H1 (cell line): Measurements from ENCODE around the gene GAN. TPM values are rescaled to one million over a fixed set of nuclear protein-coding genes. Genes with fewer than 3 reads are reported as not detected.

Experiments
- CTCF ChIA-PET: fragments of 300-600 bp; sonication (Branson Sonifier 250); formaldehyde crosslinking; loops from one replicate; lab custom pipeline; 2021; ENCODE audit not compliant: partially characterized antibody; lab: Charles Lee
- POLR2A ChIA-PET: fragments of 300-600 bp; sonication (Branson Sonifier 250); formaldehyde crosslinking; loops from one replicate; lab custom pipeline; 2021; ENCODE audit warnings: inconsistent platforms; ENCODE audit not compliant: partially characterized antibody; lab: Charles Lee
- DNase-seq, 2 experiments: peaks; one replicate each; pipeline versions ENCODE4 v3.0.0 to v3.0.0-alpha.2; 2010 to 2022; ENCODE audit warnings: low spot score in 2 of 2, low read depth in 1 of 2, mixed read lengths in 1 of 2
- FAIRE-seq: peaks from 2 replicates; lab custom pipeline; 2011; peaks lifted over from hg19 to GRCh38; lab: Jason Lieb, UNC
- H2AFZ ChIP-seq: 2 replicates; pipeline ENCODE4 v1.8.1; 2012; ENCODE audit warnings: low read length, inconsistent platforms
- H2AK5ac ChIP-seq: 2 replicates; pipeline ENCODE4 v1.6.1; 2013; ENCODE audit warnings: low read depth, low read length
- H2BK120ac ChIP-seq: replicated peaks from 2 replicates; pipeline ENCODE3; 2013; ENCODE audit warnings: low read depth, low read length, inconsistent platforms
- H2BK12ac ChIP-seq: 2 replicates; pipeline ENCODE4 v1.6.1; 2013; ENCODE audit warnings: low read depth, low read length
- H2BK15ac ChIP-seq: 2 replicates; pipeline ENCODE4 v1.6.1; 2013; ENCODE audit warnings: low read length
- H2BK20ac ChIP-seq: 2 replicates; pipeline ENCODE4 v1.6.1; 2013; ENCODE audit warnings: low read length
- H2BK5ac ChIP-seq: 2 replicates; pipeline ENCODE4 v1.6.1; 2013; ENCODE audit warnings: low read depth, low read length
- H3K14ac ChIP-seq: 2 replicates; pipeline ENCODE4 v1.6.1; 2013; ENCODE audit warnings: inconsistent platforms; ENCODE audit not compliant: insufficient read length
- H3K18ac ChIP-seq: 2 replicates; pipeline ENCODE4 v1.6.1; 2013; ENCODE audit warnings: low read length; ENCODE audit errors: extremely low read depth
- H3K23ac ChIP-seq: 2 replicates; pipeline ENCODE4 v1.6.1; 2013; ENCODE audit warnings: inconsistent platforms; ENCODE audit not compliant: insufficient read length
- H3K23me2 ChIP-seq: 2 replicates; pipeline ENCODE4 v1.6.1; 2013; ENCODE audit warnings: low read depth, low read length
- H3K27ac ChIP-seq: 2 replicates; pipeline ENCODE4 v1.6.1; 2011; ENCODE audit warnings: low read depth, low read length, inconsistent platforms
- H3K27me3 ChIP-seq, 4 experiments: replicated peaks in 1 of 4; 1 replicate in 1 of 4; 2 replicates in 3 of 4; pipeline versions ENCODE4 v1.6.1 to v1.8.1; 2011 to 2013; ENCODE audit warnings: low read length in 3 of 4, mild to moderate bottlenecking in 3 of 4, inconsistent platforms in 2 of 4, mixed read lengths in 2 of 4, moderate library complexity in 1 of 4; ENCODE audit not compliant: control insufficient read depth in 3 of 4, insufficient read depth in 3 of 4; ENCODE audit errors: extremely low read depth in 1 of 4
- H3K36me3 ChIP-seq, 4 experiments: 2 replicates each; pipeline versions ENCODE4 v1.6.1 to v1.8.1; 2011 to 2013; ENCODE audit warnings: mild to moderate bottlenecking in 4 of 4, low read length in 3 of 4, moderate library complexity in 2 of 4, control low read depth in 1 of 4, inconsistent platforms in 1 of 4; ENCODE audit not compliant: insufficient read depth in 4 of 4, control insufficient read depth in 2 of 4
- H3K4ac ChIP-seq: replicated peaks from 2 replicates; pipeline ENCODE3; 2013; ENCODE audit warnings: low read length, low read depth, mixed read lengths, inconsistent platforms; ENCODE audit not compliant: insufficient read length
- H3K4me1 ChIP-seq, 4 experiments: replicated peaks in 1 of 4; 1 replicate in 1 of 4; 2 replicates in 3 of 4; pipeline versions ENCODE4 v1.6.1 to v1.8.1; 2011 to 2013; ENCODE audit warnings: low read length in 3 of 4, inconsistent platforms in 2 of 4, mixed read lengths in 1 of 4; ENCODE audit not compliant: insufficient read depth in 4 of 4, control insufficient read depth in 3 of 4
- H3K4me2 ChIP-seq, 2 experiments: 2 replicates each; pipeline versions ENCODE4 v1.6.1 to v1.8.1; 2011 to 2013; ENCODE audit warnings: low read depth in 2 of 2, low read length in 2 of 2, control low read depth in 1 of 2, inconsistent platforms in 1 of 2, mild to moderate bottlenecking in 1 of 2; ENCODE audit not compliant: insufficient read depth in 1 of 2
- H3K4me3 ChIP-seq, 4 experiments: fragments of 200-600, 300-600 bp in 1 of 4; sonication (generic), shearing (Covaris generic), sonication (Bioruptor Twin) in 1 of 4; 2 replicates each; pipeline versions ENCODE4 v1.5.1 to v1.8.1; 2011 to 2016; ENCODE audit warnings: low read length in 4 of 4, low read depth in 3 of 4, control low read depth in 2 of 4, inconsistent platforms in 2 of 4, mild to moderate bottlenecking in 2 of 4, mixed read lengths in 1 of 4, moderate library complexity in 1 of 4; ENCODE audit not compliant: insufficient read depth in 2 of 4; ENCODE audit errors: extremely low read depth in 1 of 4
- H3K56ac ChIP-seq: replicated peaks from 2 replicates; pipeline ENCODE3; 2013; ENCODE audit warnings: low read depth, mild to moderate bottlenecking, mixed read lengths, low read length, inconsistent platforms; ENCODE audit not compliant: insufficient read length
- H3K79me1 ChIP-seq: 2 replicates; pipeline ENCODE4 v1.6.1; 2013; ENCODE audit warnings: low read depth, low read length, control low read depth
- H3K79me2 ChIP-seq, 2 experiments: 2 replicates each; pipeline versions ENCODE4 v1.6.1 to v1.8.1; 2012 to 2013; ENCODE audit warnings: low read length in 2 of 2, mild to moderate bottlenecking in 2 of 2, inconsistent platforms in 1 of 2; ENCODE audit not compliant: insufficient read depth in 2 of 2, control insufficient read depth in 1 of 2
- H3K9ac ChIP-seq, 4 experiments: replicated peaks in 1 of 4; 1 replicate in 1 of 4; 2 replicates in 3 of 4; pipeline versions ENCODE4 v1.6.1 to v1.8.1; 2011 to 2013; ENCODE audit warnings: low read depth in 3 of 4, low read length in 3 of 4, control low read depth in 2 of 4, mild to moderate bottlenecking in 2 of 4, moderate library complexity in 2 of 4, inconsistent platforms in 1 of 4; ENCODE audit errors: extremely low read depth in 1 of 4
- H3K9me3 ChIP-seq, 2 experiments: 2 replicates each; pipeline versions ENCODE4 v1.6.1 to v1.8.1; 2012 to 2013; ENCODE audit warnings: mild to moderate bottlenecking in 2 of 2, moderate library complexity in 2 of 2, control low read depth in 1 of 2, inconsistent platforms in 1 of 2, low read depth in 1 of 2, low read length in 1 of 2, mixed read lengths in 1 of 2; ENCODE audit not compliant: insufficient read depth in 2 of 2
- H4K20me1 ChIP-seq, 2 experiments: replicated peaks in 1 of 2; 2 replicates each; pipeline versions ENCODE3 to v1.8.1; 2011 to 2013; ENCODE audit warnings: inconsistent platforms in 2 of 2, low read length in 2 of 2, mild to moderate bottlenecking in 1 of 2; ENCODE audit not compliant: insufficient read depth in 2 of 2, control insufficient read depth in 1 of 2
- H4K5ac ChIP-seq: 2 replicates; pipeline ENCODE4 v1.6.1; 2013; ENCODE audit warnings: low read length, low read depth, mixed read lengths, inconsistent platforms; ENCODE audit not compliant: insufficient read length
- H4K8ac ChIP-seq: 2 replicates; pipeline ENCODE4 v1.8.0; 2013; ENCODE audit warnings: mild to moderate bottlenecking, moderate library complexity, low read length, inconsistent platforms; ENCODE audit not compliant: insufficient read depth; ENCODE audit errors: extremely low read depth
- H4K91ac ChIP-seq: replicated peaks from 2 replicates; pipeline ENCODE3; 2013; ENCODE audit warnings: low read length, mixed read lengths, inconsistent platforms; ENCODE audit not compliant: insufficient read length
- CTCF ChIP-seq, 3 experiments: IDR thresholded peaks; 1 replicate in 2 of 3; 2 replicates in 1 of 3; pipeline versions ENCODE4 v1.5.1 to v1.6.1; 2011; ENCODE audit warnings: low read length in 3 of 3, mild to moderate bottlenecking in 3 of 3, inconsistent platforms in 2 of 3, low read depth in 1 of 3, moderate library complexity in 1 of 3; ENCODE audit not compliant: insufficient read depth in 1 of 3; ENCODE audit errors: control extremely low read depth in 1 of 3
- NANOG ChIP-seq: IDR thresholded peaks from 2 replicates; pipeline ENCODE4 v1.6.1; 2011; ENCODE audit warnings: low read length, low read depth, mild to moderate bottlenecking, inconsistent platforms; ENCODE audit not compliant: insufficient read depth, poor library complexity, severe bottlenecking
- RNF2 ChIP-seq: fragments of 200-900, 300-1000 bp; sonication (generic); IDR thresholded peaks from 2 replicates; pipeline ENCODE4 v1.7.1; 2016; ENCODE audit warnings: borderline replicate concordance, low read depth, mild to moderate bottlenecking, antibody characterized with exemption, low read length; ENCODE audit not compliant: poor library complexity, severe bottlenecking; ENCODE audit errors: missing control alignments
- WGBS, 2 experiments: shearing (Covaris generic) in 1 of 2; methylation state at CpG; one replicate each; pipeline versions ENCODE4 v1.1.6 to v1.1.7; 2013 to 2015; ENCODE audit warnings: low lambda C conversion rate in 2 of 2, mixed read lengths in 2 of 2, inconsistent platforms in 1 of 2, low coverage in 1 of 2, missing lambda C conversion rate in 1 of 2; ENCODE audit not compliant: insufficient replicate concordance in 2 of 2, insufficient coverage in 1 of 2, insufficient read length in 1 of 2; ENCODE audit errors: extremely low coverage in 1 of 2, missing lambda C conversion rate in 1 of 2; 5-methylcytosine and 5-hydroxymethylcytosine counted together
- polyA plus RNA-seq, 7 experiments: library from polyadenylated mRNA; depleted of rRNA in 3 of 7; stranded (reverse) in 5 of 7; unstranded in 2 of 7; fragments of >200 nt in 5 of 7; fragments of 200-250 nt in 2 of 7; gene quantifications; 1 replicate in 5 of 7; 2 replicates in 1 of 7; 4 replicates in 1 of 7; pipeline versions ENCODE4 v1.2.1 to v1.2.3, GENCODE V29; 2011 to 2013; ENCODE audit warnings: missing spikeins in 2 of 7, mixed read lengths in 2 of 7
- total RNA-seq: library from RNA; stranded (reverse); fragmentation: NEBNext Ultra II Directional; extraction: Animal tissue kit (Norgen Biotek cat#: 25700); gene quantifications from 2 replicates; pipeline ENCODE4 v1.2.1, GENCODE V29; 2021

GAN gene
- total and polyA plus RNA-seq, 2 of the 8 experiments (the other 6 are each of a cell fraction or from before 2014, with no cell fraction given), result 4.5 to 23.9 TPM

GRCh38 chr16:81321536-81321935 lies 6.8 kb downstream of the GAN start:
- FAIRE-seq (no peak), DNase-seq (no peak)
- Histone ChIP-seq H3K9ac (no peak overlapping the region), H3K9me3 (no peaks in the 10 kb centered on the region), H3K36me3 (no peaks in the 10 kb centered on the region), H4K20me1 (peaks cover 7 to 10% of the 10 kb centered on the region in 2 experiments), H4K91ac (no peak overlapping the region), H4K8ac (no peak overlapping the region), H2AFZ (no peak overlapping the region), H3K27me3 (no peaks in the 10 kb centered on the region), H2BK12ac (no peak overlapping the region), H2BK120ac (no peak overlapping the region), H2AK5ac (no peak overlapping the region), H3K4me3 (no peak overlapping the region), H3K14ac (no peak overlapping the region), H3K23ac (no peak overlapping the region), H3K79me2 (peaks cover 9 to 93% of the 10 kb centered on the region in 2 experiments), H3K79me1 (peaks cover 11% of the 10 kb centered on the region; the same call in 1 of the 2 replicates), H3K4ac (no peak overlapping the region), H2BK15ac (no peak overlapping the region), H2BK5ac (no peak overlapping the region), H4K5ac (no peak overlapping the region), H2BK20ac (no peak overlapping the region), H3K56ac (no peak overlapping the region), H3K18ac (no peak overlapping the region), H3K4me1 (peaks cover 0 to 3% (median 1%) of the 10 kb centered on the region in 4 experiments; a peak in 3 of 7 replicates), H3K27ac (no peak overlapping the region), H3K4me2 (no peak overlapping the region), H3K23me2 (no peaks in the 10 kb centered on the region)
- ChIA-PET POLR2A (no interaction called here), CTCF (interaction anchor here (0.6 to 1.1 kb wide), 2 partner anchors 58 to 249 kb away, joined by 3 read pairs; no protein-coding TSS in a partner anchor)
- WGBS, 2 experiments, result 92 to 100% methylated on average over 1 to 5 of the region's 5 CpGs
- TF ChIP-seq NANOG, result no peak
- no peak for TF ChIP-seq CTCF (IDR thresholded peaks at IDR 0.05; ENCODE audit: control extremely low read depth in 1 of 3, insufficient read depth in 1 of 3, low read depth in 1 of 3, low read length in 3 of 3)
- TF ChIP-seq RNF2, result no peak
